AG10803 (cell line): ENCODE measurements around the gene C9orf72.

Experiments used
- DNase-seq: peaks from one replicate; pipeline ENCODE4 v3.0.0; 2010; ENCODE audit warnings: low read depth
- H3K4me3 ChIP-seq: 2 replicates; pipeline ENCODE4 v1.5.1; 2011; ENCODE audit warnings: mild to moderate bottlenecking, low read length, control low read depth
- CTCF ChIP-seq: conservative IDR thresholded peaks from 2 replicates; pipeline ENCODE4 v1.5.1; 2011; ENCODE audit warnings: mild to moderate bottlenecking, low read length, control low read depth, inconsistent platforms

C9orf72 gene

DNA sequence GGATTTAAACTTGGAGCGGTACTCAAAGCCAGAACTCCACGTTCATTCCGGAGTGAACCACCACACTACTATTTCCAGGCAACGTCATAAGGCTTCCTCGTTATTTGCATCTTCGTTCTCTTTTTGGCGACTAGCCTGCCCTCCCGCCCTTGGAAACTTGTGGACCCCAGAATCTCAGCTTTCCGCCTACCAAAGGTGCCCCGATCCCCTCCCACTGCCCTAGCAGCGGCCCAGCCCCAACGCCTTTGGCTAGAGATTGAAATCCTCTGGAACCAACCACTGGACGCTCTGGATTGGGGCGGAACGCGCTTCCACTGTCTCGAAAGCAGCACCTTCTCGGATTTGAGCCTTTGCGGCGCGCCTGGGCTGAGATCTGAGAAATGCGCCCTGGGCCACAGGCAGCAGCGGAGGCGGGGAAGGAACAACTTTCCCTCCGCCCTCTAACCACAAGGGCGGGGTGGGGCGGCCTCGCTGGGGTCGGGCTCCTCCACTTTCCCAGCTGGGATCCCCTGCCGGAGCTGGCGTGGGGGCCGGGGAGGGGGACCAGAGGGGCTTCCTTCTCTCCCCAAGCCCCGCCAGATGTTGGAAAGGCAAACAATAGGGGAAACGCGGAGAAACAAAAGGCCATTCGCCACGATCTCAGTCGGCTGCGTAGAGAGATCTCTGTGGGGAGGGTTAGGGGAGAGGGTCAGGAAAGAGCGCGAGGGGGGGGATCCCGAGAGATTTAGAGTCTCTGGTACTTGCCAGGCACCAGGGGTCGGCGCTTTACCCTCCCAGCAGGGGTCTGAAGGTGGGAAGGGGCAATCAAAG lies 45.0 kb downstream of the C9orf72 start:
- TF ChIP-seq CTCF, result no peak
- peak; percentile 46 for DNase-seq
- peak overlapping the region; percentile 66 for H3K4me3 ChIP-seq

DNA sequence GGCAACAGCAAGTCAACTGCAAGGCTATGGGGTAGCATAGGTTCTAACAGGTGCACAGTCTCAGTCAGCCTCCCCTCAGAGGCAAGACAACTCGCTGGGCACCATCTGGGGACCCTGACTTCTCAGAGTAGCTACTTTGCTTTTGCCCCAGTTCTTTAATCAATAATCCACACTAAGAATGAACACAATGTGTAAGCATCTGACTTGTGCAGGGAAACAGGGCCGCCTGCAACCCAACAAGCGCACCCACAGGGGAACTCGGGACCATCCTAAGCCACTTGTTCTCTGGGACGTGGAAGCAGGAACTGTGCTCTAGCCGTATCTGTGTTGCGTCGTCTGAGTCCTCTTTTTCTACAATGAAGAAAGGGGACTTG lies 45.6 kb downstream of the C9orf72 start:
- DNase-seq, result no peak
- no peak for TF ChIP-seq CTCF
- H3K4me3 ChIP-seq, result peak overlapping the region; percentile 66; the same call in 1 of the 2 replicates

DNA sequence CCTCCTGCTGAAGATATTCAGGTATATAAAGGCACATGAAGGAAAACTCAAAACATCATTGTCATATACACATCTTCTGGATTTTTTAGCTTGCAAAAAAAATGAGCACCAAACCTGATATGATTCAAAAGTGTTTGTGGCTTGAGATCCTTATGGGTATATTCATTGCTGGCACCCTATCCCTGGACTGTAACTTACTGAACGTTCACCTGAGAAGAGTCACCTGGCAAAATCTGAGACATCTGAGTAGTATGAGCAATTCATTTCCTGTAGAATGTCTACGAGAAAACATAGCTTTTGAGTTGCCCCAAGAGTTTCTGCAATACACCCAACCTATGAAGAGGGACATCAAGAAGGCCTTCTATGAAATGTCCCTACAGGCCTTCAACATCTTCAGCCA lies 49.0 kb downstream of the C9orf72 start, which contains the start of gene IFNK:
IFNK (plus strand) TSS at position 55 of the 400 bp plus-strand sequence; CDS start at position 102, 47 bp downstream.
- DNase-seq, result no peak
- H3K4me3 ChIP-seq, result no peak within 1 kb of the TSS
- no peak for TF ChIP-seq CTCF

GRCh38 chr9:27523141-27523540 lies 50.1 kb downstream of the C9orf72 start:
- no peak overlapping the region for H3K4me3 ChIP-seq
- DNase-seq, result no peak
- TF ChIP-seq CTCF, result no peak

GRCh38 chr9:27520986-27521385 lies 52.3 kb downstream of the C9orf72 start:
- no peak for TF ChIP-seq CTCF
- no peak for DNase-seq
- H3K4me3 ChIP-seq, result no peak overlapping the region

DNA sequence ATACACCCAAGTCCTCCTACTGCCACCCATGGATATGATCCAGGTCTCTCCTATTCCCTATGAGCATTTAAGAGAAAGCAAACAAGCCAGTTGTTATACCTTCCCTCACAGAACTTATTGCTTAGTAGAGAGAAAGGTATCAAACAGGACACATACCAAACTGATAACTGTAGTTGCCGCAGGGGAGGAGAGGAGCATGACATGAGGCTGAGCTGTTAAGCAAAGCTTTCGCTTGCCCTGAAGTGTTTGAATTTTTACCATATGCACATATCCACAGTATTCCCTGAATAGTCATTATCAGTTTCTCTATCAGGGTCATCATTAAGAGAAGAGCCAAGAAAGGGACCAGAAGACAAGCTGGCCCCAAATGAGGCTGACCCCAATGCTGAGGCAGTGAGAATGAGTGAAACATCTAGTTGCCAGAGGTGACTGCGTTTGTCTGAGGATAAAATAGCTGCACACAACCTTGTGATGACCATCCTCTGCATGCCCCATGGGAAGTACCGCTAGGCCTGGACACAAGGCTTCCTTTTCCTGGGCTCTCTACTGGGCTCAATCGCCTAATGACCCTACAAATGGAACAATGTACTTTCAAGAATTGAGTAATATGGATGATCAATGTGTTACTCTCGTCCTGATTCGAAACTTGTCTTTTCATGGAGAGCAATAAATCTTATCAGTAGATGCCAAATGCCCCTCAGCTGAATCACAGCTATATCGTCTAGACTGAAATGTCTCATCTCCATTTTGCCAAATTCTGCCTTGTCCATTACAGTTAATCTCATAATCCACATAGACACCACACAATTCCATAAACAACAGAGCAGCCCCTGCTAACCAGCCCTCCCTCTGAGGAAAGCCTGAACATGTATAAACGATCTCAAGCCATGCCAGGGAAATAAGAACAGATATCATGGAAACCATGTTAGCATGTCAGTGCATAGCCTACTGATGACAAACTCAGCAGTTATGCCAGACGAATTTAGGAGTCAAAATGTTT lies 53.5 kb downstream of the C9orf72 start:
- no peak overlapping the region for H3K4me3 ChIP-seq
- DNase-seq, result peak; percentile 26
- TF ChIP-seq CTCF, result no peak
